Suprapubic skin (tissue), 4 donors: ENCODE measurements around the gene P2RY14. TPM values are rescaled to one million over a fixed set of nuclear protein-coding genes. Genes with fewer than 3 reads are reported as not detected.

Experiments
- DNase-seq, 2 donors: peaks; one replicate each; pipeline ENCODE4 v3.0.0-alpha.2; 2019; ENCODE audit warnings: low spot score in 2 of 2
- H3K27ac ChIP-seq: fragments of 200-600 bp; sonication (generic); one replicate; pipeline ENCODE4 v1.5.1; 2019
- H3K27me3 ChIP-seq: fragments of 200-600 bp; sonication (generic); one replicate; pipeline ENCODE4 v1.5.1; 2019
- H3K36me3 ChIP-seq: fragments of 200-600 bp; sonication (generic); one replicate; pipeline ENCODE4 v1.5.1; 2019
- H3K4me1 ChIP-seq: fragments of 200-600 bp; sonication (generic); one replicate; pipeline ENCODE4 v1.5.1; 2019
- H3K4me3 ChIP-seq: fragments of 200-600 bp; sonication (generic); one replicate; pipeline ENCODE4 v1.5.1; 2019; ENCODE audit warnings: mild to moderate bottlenecking
- H3K9me3 ChIP-seq: fragments of 200-600 bp; sonication (generic); one replicate; pipeline ENCODE4 v1.5.1; 2019
- EP300 ChIP-seq: sonication (generic); formaldehyde crosslinking; IDR thresholded peaks from one replicate; pipeline ENCODE4 v1.6.1; 2017; ENCODE audit warnings: antibody characterized with exemption
- POLR2A ChIP-seq, 2 donors: fragments of 450-650 bp; IDR thresholded peaks; one replicate each; pipeline ENCODE4 v1.6.1; 2017; ENCODE audit warnings: antibody characterized with exemption in 2 of 2, mild to moderate bottlenecking in 2 of 2, moderate library complexity in 2 of 2
- POLR2AphosphoS5 ChIP-seq, 3 donors: sonication (generic); formaldehyde crosslinking; IDR thresholded peaks; one replicate each; pipeline ENCODE4 v1.6.1; 2017; ENCODE audit warnings: antibody characterized with exemption in 3 of 3
- WGBS: methylation state at CpG from one replicate; pipeline ENCODE4 v1.1.5; 2018; 5-methylcytosine and 5-hydroxymethylcytosine counted together
- total RNA-seq, 4 donors: library from RNA; depleted of rRNA; stranded (reverse); fragments of >200 nt; gene quantifications; one replicate each; pipeline ENCODE4 v1.1.0, GENCODE V29; 2016
- TF ChIP-seq, protein P1 (sequence below), 2 donors: fragments of 200-600 bp in 1 of 2; fragments of 450-650 bp in 1 of 2; sonication (generic) in 1 of 2; IDR thresholded peaks; one replicate each; pipeline ENCODE4 v1.5.1; 2016 to 2019; ENCODE audit warnings: antibody characterized with exemption in 2 of 2, mild to moderate bottlenecking in 1 of 2, moderate library complexity in 1 of 2

Gene P2RY14
- total RNA-seq, 4 donors from 2014 or later, result 1.1 to 4.2 (median 2.4) TPM

DNA sequence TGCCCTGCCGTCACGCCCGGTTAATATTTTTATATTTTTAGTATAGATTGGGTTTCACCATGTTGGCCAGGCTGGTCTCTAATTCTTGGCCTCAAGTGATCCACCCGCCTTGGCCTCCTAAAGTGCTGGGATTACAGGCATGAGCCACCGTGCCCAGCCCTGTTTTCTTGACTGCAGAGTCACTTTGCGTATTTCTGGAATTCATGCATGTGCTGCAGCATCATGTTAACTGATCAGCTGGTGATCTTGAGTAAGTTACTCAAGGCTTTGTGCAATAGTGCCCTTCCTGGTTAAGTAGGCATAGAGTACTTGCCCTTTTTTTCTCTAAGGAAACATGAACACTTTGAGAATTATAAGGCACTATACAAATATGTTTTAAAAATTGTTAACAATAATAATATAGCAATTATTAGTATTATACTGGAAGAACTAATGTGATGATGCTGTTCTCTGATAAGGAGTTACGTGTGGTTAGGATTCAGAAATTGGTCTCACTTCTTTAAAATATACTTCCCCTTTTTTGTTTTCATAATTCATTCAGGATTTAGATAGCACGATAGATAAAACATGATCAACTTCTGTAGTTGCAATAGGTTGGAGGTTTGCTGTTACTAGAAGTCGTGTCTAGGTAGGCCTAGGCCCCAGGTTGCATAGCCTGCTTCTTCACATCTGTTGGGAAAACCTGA, 108.9 kb downstream of the P2RY14 start:
- H3K9me3 ChIP-seq, result no peaks in the 10 kb centered on the region
- H3K36me3 ChIP-seq, result no peaks in the 10 kb centered on the region
- H3K27me3 ChIP-seq, result no peaks in the 10 kb centered on the region
- no peaks in the 10 kb centered on the region for H3K4me1 ChIP-seq
- no peak for TF ChIP-seq EP300
- 84% methylated on average over 9 of the region's 9 CpGs for WGBS
- H3K27ac ChIP-seq, result peak overlapping the region; percentile 65
- no peak overlapping the region for H3K4me3 ChIP-seq
- DNase-seq, result no peak

DNA sequence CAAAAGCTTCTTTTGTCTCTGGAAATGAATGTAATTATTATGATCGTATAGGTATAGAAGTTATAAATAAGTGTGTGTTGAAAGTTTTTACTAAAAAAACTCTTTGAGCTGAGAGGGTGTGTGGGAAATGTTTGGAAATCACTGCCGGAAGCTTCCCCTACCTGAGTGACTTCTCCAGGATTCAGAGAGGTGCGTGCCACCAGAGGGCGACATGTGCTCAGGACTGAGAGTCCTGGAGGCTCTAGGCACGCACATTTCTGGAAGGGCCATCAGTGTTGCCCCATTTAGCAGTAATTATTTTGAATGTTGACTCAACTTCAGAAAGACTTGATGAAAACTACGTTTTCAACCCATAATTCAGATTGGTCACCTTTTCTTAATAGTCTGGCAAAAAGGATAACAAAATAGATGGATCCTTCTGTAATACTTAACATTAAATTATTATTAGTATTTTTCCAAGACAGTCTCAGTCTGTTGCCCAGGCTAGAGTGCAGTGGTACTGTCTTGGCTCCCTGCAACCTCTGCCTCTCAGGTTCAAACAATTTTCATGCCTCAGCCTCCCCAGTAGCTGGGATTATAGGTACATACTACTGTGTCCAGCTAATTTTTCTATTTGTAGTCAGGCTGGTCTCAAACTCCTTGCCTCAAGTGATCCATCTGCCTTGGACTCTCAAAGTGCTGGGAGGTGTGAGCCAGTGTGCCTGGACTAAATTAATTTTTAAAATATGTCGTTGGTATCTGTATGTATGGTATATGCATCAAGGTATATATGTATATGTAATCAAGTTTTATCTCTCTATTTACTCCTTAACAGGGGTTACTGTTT, 109.9 kb downstream of the P2RY14 start:
- H3K4me1 ChIP-seq, result no peaks in the 10 kb centered on the region
- peak in 1 of 2 donors; percentile 82 for DNase-seq
- no peak overlapping the region for H3K4me3 ChIP-seq
- no peaks in the 10 kb centered on the region for H3K27me3 ChIP-seq
- 14% methylated on average over 7 of the region's 7 CpGs for WGBS
- H3K27ac ChIP-seq, result no peak overlapping the region
- no peaks in the 10 kb centered on the region for H3K9me3 ChIP-seq
- no peak for TF ChIP-seq POLR2AphosphoS5 (IDR thresholded peaks at IDR 0.05)
- TF ChIP-seq, protein P1, sequence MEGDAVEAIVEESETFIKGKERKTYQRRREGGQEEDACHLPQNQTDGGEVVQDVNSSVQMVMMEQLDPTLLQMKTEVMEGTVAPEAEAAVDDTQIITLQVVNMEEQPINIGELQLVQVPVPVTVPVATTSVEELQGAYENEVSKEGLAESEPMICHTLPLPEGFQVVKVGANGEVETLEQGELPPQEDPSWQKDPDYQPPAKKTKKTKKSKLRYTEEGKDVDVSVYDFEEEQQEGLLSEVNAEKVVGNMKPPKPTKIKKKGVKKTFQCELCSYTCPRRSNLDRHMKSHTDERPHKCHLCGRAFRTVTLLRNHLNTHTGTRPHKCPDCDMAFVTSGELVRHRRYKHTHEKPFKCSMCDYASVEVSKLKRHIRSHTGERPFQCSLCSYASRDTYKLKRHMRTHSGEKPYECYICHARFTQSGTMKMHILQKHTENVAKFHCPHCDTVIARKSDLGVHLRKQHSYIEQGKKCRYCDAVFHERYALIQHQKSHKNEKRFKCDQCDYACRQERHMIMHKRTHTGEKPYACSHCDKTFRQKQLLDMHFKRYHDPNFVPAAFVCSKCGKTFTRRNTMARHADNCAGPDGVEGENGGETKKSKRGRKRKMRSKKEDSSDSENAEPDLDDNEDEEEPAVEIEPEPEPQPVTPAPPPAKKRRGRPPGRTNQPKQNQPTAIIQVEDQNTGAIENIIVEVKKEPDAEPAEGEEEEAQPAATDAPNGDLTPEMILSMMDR (IDR thresholded peaks at IDR 0.05), result peak; percentile 65 to 72
- H3K36me3 ChIP-seq, result no peaks in the 10 kb centered on the region

DNA sequence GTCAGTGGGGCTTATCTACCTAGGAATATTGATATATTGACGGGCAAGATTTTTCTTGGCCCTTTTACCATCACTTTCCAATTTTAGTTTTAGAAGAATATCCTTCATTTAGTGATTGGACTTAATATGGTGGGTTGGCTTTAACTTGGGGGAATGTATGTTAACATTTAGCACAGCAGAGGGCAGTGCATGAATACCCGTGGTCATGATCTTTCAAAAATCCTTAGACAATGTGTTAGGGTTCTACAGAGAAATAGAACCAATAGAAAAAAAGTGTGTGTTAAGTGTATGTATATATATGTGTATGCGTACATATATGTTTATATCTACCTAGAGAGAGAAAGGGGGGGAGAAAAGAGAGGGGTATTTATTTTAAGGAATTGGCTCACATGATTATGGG, 112.2 kb downstream of the P2RY14 start:
- Histone ChIP-seq H3K27me3 (no peaks in the 10 kb centered on the region), H3K9me3 (no peaks in the 10 kb centered on the region), H3K4me1 (no peaks in the 10 kb centered on the region), H3K4me3 (no peak overlapping the region), H3K36me3 (no peaks in the 10 kb centered on the region), H3K27ac (no peak overlapping the region)
- TF ChIP-seq EP300 (no peak), POLR2A (IDR thresholded peaks at IDR 0.05) (no peak), POLR2AphosphoS5 (IDR thresholded peaks at IDR 0.05) (no peak)
- TF ChIP-seq, protein P1 (IDR thresholded peaks at IDR 0.05), result no peak
- no peak for DNase-seq
- 88% methylated on average over 3 of the region's 3 CpGs for WGBS

DNA sequence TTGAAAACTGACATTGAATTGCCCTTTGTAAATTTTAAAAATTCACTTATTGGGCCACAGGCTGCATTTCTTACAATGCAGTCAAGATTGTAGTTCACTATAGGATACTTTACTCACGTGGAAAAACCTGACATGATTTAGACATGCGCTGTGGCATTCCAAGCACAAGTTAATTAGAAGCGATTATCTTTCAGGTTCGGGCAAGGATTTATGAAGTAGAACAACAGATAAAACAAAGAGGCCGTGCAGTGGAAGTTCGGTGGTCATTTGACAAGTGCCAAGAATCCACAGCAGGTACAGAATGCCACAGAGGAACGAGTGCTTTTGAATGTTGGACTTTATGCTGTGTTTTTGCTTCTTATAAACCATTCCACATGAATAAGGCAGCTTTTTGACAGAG, 113.1 kb downstream of the P2RY14 start:
- Histone ChIP-seq H3K27ac (no peak overlapping the region), H3K4me1 (no peaks in the 10 kb centered on the region), H3K36me3 (no peaks in the 10 kb centered on the region), H3K9me3 (no peaks in the 10 kb centered on the region), H3K4me3 (no peak overlapping the region), H3K27me3 (no peaks in the 10 kb centered on the region)
- 59% methylated on average over 7 of the region's 7 CpGs for WGBS
- DNase-seq, result no peak
- TF ChIP-seq EP300 (no peak), POLR2AphosphoS5 (IDR thresholded peaks at IDR 0.05) (no peak), POLR2A (IDR thresholded peaks at IDR 0.05) (no peak)
- TF ChIP-seq, protein P1 (IDR thresholded peaks at IDR 0.05), result no peak

Other genes starting within 250 kb of the P2RY14 start
- under 1 TPM; 0.08 to 0.80 (median 0.22) TPM for gene MED12L, start 192.9 kb downstream of the P2RY14 start, total RNA-seq
- gene GPR171, start 75.3 kb downstream of the P2RY14 start, total RNA-seq, result 1 to 10 TPM in 3 of 4 donors, under 1 TPM in 1; 0.76 to 1.5 (median 1.3) TPM
- gene GPR87, start 38.3 kb upstream of the P2RY14 start, total RNA-seq, result 10 to 100 TPM; 14.7 to 44.3 (median 30.9) TPM
- 1 to 10 TPM in 2 of 4 donors, under 1 TPM in 2; 0.53 to 3.4 (median 1.3) TPM for gene P2RY13, start 51.0 kb upstream of the P2RY14 start, total RNA-seq
- 1 to 10 TPM in 1 of 4 donors, not detected in 3; 1.2 TPM for gene P2RY12, start 106.2 kb upstream of the P2RY14 start, total RNA-seq
- gene IGSF10, start 182.5 kb upstream of the P2RY14 start, total RNA-seq, result 1 to 10 TPM in 3 of 4 donors, under 1 TPM in 1; 0.96 to 7.1 (median 1.7) TPM